Activated CD4-positive, alpha-beta T cell treated with anti-CD3 and anti-CD28 coated beads for 4 hours (primary cell): ENCODE measurements around the gene NOVA2.
A peak's percentile ranks its signal among the peaks of the same experiment; 100 is the strongest.

Experiments
- DNase-seq, 2 donors: peaks; one replicate each; pipeline ENCODE4 v3.0.0-alpha.2; 2020

NOVA2 gene

DNA sequence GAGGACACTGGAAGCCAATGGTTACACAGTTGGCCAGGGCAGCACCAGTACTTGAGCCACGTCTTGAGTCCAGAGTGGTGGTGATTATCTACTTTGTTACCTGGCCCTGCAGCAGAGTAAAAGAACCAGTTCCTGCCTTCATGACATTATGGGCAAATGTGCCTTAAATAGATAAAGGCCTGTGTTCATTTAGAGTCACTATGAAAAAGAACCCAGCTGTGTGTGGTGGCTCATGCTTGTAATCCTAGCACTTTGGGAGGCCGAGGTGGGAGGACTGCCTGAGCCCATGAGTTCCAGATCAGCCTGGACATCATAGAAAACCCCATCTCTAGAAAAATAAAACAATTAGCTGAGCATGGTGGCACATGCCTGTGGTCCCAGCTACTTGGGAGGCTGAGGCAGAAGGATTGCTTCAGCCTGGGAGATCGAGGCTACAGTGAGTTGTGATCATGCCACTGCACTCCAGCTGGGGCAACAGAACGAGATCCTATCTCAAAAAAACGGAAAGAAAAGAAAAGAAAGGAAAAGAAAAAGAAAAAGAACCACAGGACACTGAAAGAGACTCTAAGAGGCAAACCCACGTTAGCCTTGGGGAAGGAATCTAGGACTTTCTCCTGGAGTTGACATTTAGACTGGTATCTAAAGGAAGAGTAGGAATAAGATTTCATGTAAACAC, 84.3 kb downstream of the NOVA2 start:
- DNase-seq: no peak

DNA sequence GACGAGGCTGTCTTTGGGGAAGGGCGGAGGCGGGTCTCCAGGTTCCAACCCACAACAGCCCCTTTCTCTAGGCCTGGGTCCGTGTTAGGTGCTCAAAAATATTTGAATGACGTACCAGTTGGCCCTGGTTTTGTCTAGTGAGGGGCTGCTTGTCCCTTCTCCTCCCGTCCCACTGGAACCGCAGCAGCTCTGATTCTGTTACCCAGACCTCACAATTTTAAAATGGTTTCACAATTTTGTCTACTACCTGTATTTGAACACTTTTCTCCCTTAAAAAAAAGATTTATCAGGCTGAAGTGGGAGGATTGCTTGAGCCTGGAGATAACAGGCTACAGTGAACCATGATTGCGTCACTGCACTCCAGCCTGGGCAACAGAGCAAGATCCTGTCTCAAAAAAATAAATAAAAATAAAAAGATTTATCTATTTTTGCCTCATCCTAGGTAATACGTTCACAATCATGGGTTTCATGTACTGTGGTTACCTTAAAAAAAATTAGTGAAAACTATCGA, 86.4 kb downstream of the NOVA2 start:
- DNase-seq: no peak

DNA sequence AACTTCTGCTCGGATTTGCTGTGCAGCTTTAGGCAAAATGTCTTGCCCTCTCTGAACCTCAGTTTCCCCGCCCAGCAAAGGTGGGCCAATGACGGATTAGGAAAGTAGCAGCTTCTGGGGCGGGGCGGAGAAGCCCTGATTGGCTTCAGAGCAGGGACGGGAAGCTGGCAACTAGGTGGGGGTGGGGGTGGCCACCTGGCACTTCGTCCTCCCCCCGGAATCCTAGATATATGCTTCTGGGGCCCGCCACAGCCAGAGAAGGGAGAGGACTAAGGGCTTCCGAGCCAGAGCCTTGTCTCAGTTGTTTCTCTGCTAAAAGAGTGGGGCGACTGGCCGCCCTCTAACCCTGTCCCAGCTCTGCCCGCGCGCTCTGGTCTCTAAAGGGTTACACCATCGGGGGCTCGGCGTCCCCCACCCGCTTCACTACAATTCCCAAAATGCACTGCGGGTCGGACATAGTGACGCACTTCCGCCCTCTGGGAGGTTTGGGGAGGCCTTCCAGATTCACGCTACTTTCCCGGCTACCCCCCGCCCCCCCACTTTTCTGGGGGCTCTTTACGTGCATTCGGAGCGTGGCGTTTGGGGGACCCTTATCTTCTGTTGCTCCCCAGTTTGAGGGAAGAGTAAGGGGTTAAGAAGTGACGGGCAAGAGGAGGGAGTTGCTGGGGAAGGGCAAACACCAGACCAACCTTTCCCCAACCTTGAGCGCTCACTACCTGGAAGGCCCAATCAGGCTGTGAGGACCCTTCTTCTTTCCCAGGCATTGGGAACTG, 87.1 kb downstream of the NOVA2 start:
- DNase-seq: peak; percentile 88 to 89

DNA sequence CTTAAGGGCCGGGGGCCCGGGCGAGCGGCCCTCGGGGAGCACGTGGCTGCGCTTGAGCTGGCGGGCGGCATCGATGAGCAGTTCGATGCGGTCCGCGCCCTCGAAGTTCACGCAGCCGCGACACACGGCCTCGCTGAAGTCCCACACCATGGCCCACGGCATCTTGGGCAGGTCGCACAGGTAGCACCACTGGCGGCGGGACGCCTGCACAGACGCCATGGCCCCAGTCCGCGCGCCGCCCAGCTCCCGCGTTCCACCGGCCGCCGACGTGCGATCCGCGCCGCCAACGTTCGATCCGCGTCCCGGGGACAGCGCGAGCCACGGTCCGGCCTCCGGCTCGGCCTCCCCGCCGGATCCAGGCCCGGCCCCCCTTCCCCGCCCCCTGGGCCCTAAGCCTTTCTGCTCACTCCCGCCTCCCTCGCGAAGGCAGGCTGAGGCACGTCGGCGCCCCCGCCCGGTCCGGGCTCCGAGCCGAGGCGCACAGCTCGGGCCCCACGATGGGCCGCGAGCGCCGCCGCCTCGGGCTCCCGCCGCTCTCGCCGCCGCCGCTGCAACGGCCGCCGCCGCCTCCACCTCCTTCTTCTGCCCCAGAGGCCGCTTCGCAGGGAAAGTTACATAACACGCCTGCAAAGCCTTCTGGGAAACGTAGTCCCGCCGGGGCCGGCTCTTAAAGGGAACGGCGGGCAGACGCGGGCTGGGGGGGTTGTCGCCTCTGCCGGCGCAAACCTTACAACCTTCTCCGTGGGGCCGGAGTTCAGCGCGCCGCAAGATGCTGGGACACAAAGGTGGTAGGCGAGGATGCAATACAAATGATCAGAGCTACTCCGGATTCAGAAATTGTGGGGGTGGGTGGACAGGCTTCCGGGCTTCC, 87.9 kb downstream of the NOVA2 start, which contains the start of gene IRF2BP1:
IRF2BP1 (minus strand) TSS at position 586 of the 871 bp plus-strand sequence; CDS start at position 219, 367 bp downstream.
- DNase-seq: peak; percentile 87

DNA sequence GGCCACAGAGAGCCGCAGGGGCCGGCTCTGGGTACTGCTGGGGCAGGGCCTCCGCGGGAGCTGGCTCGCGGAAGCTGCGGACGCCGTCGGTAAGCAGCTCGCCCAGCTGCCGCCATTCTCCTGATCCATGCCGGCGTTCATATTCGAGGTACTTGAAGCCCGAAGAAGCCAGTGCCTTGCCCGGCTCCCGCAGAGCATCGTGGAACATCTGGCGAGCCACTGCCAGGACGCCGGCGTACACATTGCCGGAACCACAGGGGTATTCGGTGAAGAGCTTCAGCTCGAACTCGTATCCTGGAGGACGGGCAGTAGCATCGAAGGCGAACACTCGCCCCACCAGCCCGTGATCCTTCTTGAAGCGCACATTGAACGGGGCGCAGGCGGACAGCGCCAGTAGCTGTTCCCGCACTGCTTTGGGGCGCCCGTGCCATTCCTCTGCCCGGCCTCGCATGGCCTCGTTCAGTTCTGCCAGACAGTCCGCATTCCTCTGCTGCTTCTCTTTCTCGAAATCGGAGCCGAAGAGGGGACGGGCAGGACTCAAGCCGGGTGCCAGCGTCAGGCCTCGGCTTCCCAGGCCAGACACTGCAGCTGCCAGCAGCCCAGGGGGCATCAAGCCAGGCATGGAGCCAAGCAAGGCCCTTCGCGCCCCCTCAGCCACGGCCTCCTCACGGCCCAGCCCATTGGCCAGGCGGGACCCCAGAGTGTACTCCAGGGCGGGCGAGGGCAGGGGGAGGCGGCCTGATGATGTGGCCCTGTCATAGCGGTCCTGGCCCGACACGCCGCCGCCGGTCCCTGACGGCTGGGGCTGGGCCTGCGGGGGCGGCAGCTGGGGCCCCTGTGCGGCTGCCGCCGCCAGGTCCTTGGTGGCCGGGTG, 88.7 kb downstream of the NOVA2 start:
- no peak for DNase-seq

DNA sequence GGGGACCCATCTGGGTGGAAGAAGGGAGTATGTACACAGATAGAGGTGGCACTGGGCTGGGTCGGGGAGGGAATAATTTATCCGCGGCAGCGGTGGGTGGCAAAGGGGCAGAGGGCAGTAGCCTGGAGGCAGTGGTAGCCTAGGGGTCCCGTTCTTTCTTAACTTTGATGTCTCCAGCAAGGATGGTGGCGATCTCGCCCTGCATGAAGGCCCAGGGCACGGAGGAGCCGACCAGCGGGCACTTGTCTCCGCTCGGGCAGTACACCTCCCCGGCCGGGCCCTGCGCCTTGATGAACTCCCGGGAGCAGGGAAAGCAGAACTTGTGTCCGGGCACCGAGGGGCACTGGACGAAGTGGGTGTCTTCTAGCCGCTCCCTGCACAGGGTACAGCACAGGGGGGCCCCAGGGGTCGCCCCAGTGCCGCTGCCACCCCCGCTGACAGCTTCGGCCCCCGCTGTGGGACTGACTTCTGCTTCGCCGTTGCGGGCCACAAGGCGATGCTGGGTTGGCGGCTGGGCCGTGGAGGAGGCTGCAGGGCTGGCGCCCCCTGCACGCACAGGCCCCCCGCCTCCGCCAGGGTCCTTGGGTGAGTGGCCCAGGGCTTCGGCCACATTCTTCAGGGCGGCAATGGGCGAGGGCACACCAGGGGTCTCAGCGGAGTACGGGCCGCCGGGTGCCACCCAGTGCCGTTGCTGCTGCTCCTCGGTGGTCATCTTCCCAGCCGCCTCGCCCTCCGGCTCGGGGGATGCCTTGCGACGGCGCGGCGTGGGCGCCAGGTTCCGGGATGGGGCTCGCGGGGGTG, 89.6 kb downstream of the NOVA2 start:
- no peak for DNase-seq
